B cell (primary cell): ENCODE results near the gene METTL4. TPM values are rescaled to one million over a fixed set of nuclear protein-coding genes. Genes with fewer than 3 reads are reported as not detected.

Experiments
- ATAC-seq: fragments of 200-7000 bp; cut with Tn5 transposase; one replicate; pipeline ENCODE4 v1.10.0; 2021; ENCODE audit warnings: low read depth, mild to moderate bottlenecking, moderate number of reproducible peaks, moderate library complexity
- CTCF ChIA-PET: fragments of 350-600 bp; sonication (Branson Sonifier 250); formaldehyde crosslinking; loops from one replicate; lab custom pipeline; 2021; ENCODE audit warnings: antibody characterized with exemption, inconsistent platforms; lab: Charles Lee
- POLR2A ChIA-PET: fragments of 350-600 bp; sonication (Branson Sonifier 250); formaldehyde crosslinking; loops from one replicate; lab custom pipeline; 2021; ENCODE audit warnings: antibody characterized with exemption; lab: Charles Lee
- DNase-seq: peaks from one replicate; pipeline ENCODE4 v3.0.0; 2013
- H2AFZ ChIP-seq: 2 replicates; pipeline ENCODE4 v1.6.1; 2012; ENCODE audit warnings: mild to moderate bottlenecking, low read depth, low read length; ENCODE audit not compliant: insufficient read depth, poor library complexity, severe bottlenecking
- H3K27ac ChIP-seq, 2 donors: 1 replicate in 1 of 2; 2 replicates in 1 of 2; pipeline ENCODE4 v1.5.1; 2012 to 2013; ENCODE audit warnings: low read length in 2 of 2, mild to moderate bottlenecking in 2 of 2, moderate library complexity in 1 of 2
- H3K27me3 ChIP-seq, 4 experiments: fragments of 200-600 bp in 1 of 4; sonication (generic) in 1 of 4; replicated peaks in 1 of 4; 1 replicate in 2 of 4; 2 replicates in 2 of 4; pipeline versions ENCODE4 v1.6.1 to v1.7.0; 2013 to 2016; ENCODE audit warnings: low read length in 3 of 4, mild to moderate bottlenecking in 2 of 4, mixed read lengths in 1 of 4, moderate library complexity in 1 of 4; ENCODE audit not compliant: insufficient read depth in 4 of 4, control insufficient read depth in 3 of 4; ENCODE audit errors: control extremely low read depth in 1 of 4
- H3K36me3 ChIP-seq, 2 experiments: replicated peaks in 1 of 2; 1 replicate in 1 of 2; 2 replicates in 1 of 2; pipeline versions ENCODE4 v1.6.1 to v1.7.1; 2013; ENCODE audit warnings: low read length in 1 of 2; ENCODE audit not compliant: insufficient read depth in 2 of 2, control insufficient read depth in 1 of 2; ENCODE audit errors: control extremely low read depth in 1 of 2, extremely low read depth in 1 of 2
- H3K4me1 ChIP-seq, 2 donors: fragments of 200-600 bp in 1 of 2; sonication (generic) in 1 of 2; 1 replicate in 1 of 2; 2 replicates in 1 of 2; pipeline versions ENCODE4 v1.5.1 to v1.6.1; 2013 to 2017; ENCODE audit warnings: low read length in 2 of 2; ENCODE audit not compliant: control insufficient read depth in 2 of 2, insufficient read depth in 2 of 2
- H3K4me2 ChIP-seq: replicated peaks from 2 replicates; pipeline ENCODE3; 2012; ENCODE audit warnings: mild to moderate bottlenecking, low read depth, low read length; ENCODE audit not compliant: poor library complexity, severe bottlenecking
- H3K4me3 ChIP-seq, 5 experiments: fragments of 200-600 bp in 1 of 5; sonication (generic) in 1 of 5; 1 replicate in 3 of 5; 2 replicates in 2 of 5; pipeline versions ENCODE4 v1.5.1 to v1.7.0; 2011 to 2016; ENCODE audit warnings: low read length in 4 of 5, mild to moderate bottlenecking in 4 of 5, low read depth in 2 of 5, control low read depth in 1 of 5, moderate library complexity in 1 of 5; ENCODE audit not compliant: insufficient read depth in 1 of 5; ENCODE audit errors: control extremely low read depth in 1 of 5, extremely low read depth in 1 of 5
- H3K79me2 ChIP-seq: fragments of 200-600 bp; sonication (generic); one replicate; pipeline ENCODE4 v1.6.0; 2016; ENCODE audit warnings: low read length; ENCODE audit not compliant: control insufficient read depth, insufficient read depth
- H3K9ac ChIP-seq: fragments of 200-600 bp; sonication (generic); 2 replicates; pipeline ENCODE4 v1.6.1; 2017; ENCODE audit warnings: mild to moderate bottlenecking, low read length, moderate library complexity
- H3K9me3 ChIP-seq, 3 donors: one replicate each; pipeline versions ENCODE4 v1.6.1 to v1.7.1; 2013; ENCODE audit warnings: low read length in 2 of 3; ENCODE audit not compliant: control insufficient read depth in 2 of 3, insufficient read depth in 1 of 3; ENCODE audit errors: control extremely low read depth in 1 of 3
- H4K20me1 ChIP-seq: 2 replicates; pipeline ENCODE4 v1.6.0; 2012; ENCODE audit warnings: mild to moderate bottlenecking, low read length; ENCODE audit not compliant: insufficient read depth, control insufficient read depth, poor library complexity, severe bottlenecking
- H3K27ac Mint-ChIP-seq: one replicate; pipeline ENCODE4 v1.8.0; 2021; ENCODE audit warnings: mixed read lengths
- H3K27me3 Mint-ChIP-seq: one replicate; pipeline ENCODE4 v1.8.0; 2021; ENCODE audit warnings: mixed read lengths
- H3K4me1 Mint-ChIP-seq: one replicate; pipeline ENCODE4 v1.8.0; 2021; ENCODE audit warnings: mixed read lengths
- H3K4me3 Mint-ChIP-seq: one replicate; pipeline ENCODE4 v1.8.0; 2021; ENCODE audit warnings: mixed read lengths
- H3K9me3 Mint-ChIP-seq: one replicate; pipeline ENCODE4 v1.8.0; 2022; ENCODE audit warnings: mixed read lengths; ENCODE audit not compliant: insufficient read depth
- EZH2 ChIP-seq: IDR thresholded peaks from 2 replicates; pipeline ENCODE4 v1.6.1; 2012; ENCODE audit warnings: borderline replicate concordance, low read depth, mild to moderate bottlenecking, moderate library complexity, low read length; ENCODE audit not compliant: insufficient read depth, poor library complexity, severe bottlenecking
- WGBS: methylation state at CpG from one replicate; pipeline ENCODE4 v1.1.5; 2013; ENCODE audit warnings: missing lambda C conversion rate; ENCODE audit not compliant: insufficient coverage; 5-methylcytosine and 5-hydroxymethylcytosine counted together
- intact Hi-C: fragments of 100-400 bp; cut with micrococcal nuclease; formaldehyde crosslinking; loops from one replicate; pipeline ENCODE4 v1.10.0; 2022
- polyA plus RNA-seq: library from polyadenylated mRNA; depleted of rRNA; stranded (reverse); fragments of >200 nt; gene quantifications from 2 replicates; pipeline ENCODE4 v1.2.3, GENCODE V29; 2012
- total RNA-seq, 2 donors: library from RNA; stranded (reverse); fragments of 120-200 nt in 1 of 2; gene quantifications; 1 replicate in 1 of 2; 2 replicates in 1 of 2; pipeline versions ENCODE4 v1.2.3 to v1.2.4, GENCODE V29; 2013 to 2022
- TF ChIP-seq, protein P1 (sequence below): fragments of 200-600 bp; IDR thresholded peaks from one replicate; pipeline ENCODE4 v1.8.0; 2022; ENCODE audit warnings: antibody characterized with exemption, mild to moderate bottlenecking

The METTL4 gene
- total and polyA plus RNA-seq, 2 donors (not counting 1 experiment from before 2014, with no cell fraction given) = 12.9 to 31.6 TPM

DNA sequence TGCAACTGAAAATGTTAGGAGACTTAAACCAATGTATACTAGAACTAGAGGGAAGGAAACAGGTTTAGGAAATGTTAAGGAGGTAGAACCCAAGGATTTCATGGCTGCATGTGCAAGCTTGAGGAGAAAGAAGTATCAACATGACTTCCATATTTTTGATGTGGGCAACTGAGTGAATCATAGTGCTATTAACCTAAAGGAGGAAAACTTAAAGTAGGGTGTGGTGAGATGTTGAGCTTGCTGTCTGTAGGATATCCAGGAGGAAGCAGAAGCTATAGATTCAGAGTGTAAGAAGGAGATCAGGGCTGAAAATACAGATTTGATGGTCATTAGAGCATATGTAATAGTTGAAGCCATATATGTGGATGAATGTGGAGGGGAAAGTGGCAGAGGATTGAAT lies 31.5 kb upstream of the METTL4 start:
- Mint-ChIP-seq H3K4me3 (no peak overlapping the region), H3K27ac (peak overlapping the region; percentile 28), H3K4me1 (peaks cover 22% of the 10 kb centered on the region), H3K9me3 (no peaks in the 10 kb centered on the region), H3K27me3 (no peaks in the 10 kb centered on the region)
- no peak overlapping the region for H3K27ac ChIP-seq
- no peaks in the 10 kb centered on the region for H3K79me2 ChIP-seq
- no peak overlapping the region for H3K4me3 ChIP-seq
- no peak for DNase-seq
- no peak for ATAC-seq
- H4K20me1 ChIP-seq = no peaks in the 10 kb centered on the region
- H3K27me3 ChIP-seq = no peaks in the 10 kb centered on the region
- no peaks in the 10 kb centered on the region for H3K9me3 ChIP-seq
- no peak overlapping the region for H3K4me2 ChIP-seq
- H2AFZ ChIP-seq = peak overlapping the region; percentile 13
- ChIA-PET POLR2A (interaction anchor here (0.6 kb wide), 1 partner anchor 34 kb away, joined by 3 read pairs; no protein-coding TSS in a partner anchor), CTCF (interaction anchor here (0.7 to 1.9 kb wide), 2 partner anchors 32 to 34 kb away, joined by 4 to 11 read pairs; no protein-coding TSS in a partner anchor)
- TF ChIP-seq, protein P1, sequence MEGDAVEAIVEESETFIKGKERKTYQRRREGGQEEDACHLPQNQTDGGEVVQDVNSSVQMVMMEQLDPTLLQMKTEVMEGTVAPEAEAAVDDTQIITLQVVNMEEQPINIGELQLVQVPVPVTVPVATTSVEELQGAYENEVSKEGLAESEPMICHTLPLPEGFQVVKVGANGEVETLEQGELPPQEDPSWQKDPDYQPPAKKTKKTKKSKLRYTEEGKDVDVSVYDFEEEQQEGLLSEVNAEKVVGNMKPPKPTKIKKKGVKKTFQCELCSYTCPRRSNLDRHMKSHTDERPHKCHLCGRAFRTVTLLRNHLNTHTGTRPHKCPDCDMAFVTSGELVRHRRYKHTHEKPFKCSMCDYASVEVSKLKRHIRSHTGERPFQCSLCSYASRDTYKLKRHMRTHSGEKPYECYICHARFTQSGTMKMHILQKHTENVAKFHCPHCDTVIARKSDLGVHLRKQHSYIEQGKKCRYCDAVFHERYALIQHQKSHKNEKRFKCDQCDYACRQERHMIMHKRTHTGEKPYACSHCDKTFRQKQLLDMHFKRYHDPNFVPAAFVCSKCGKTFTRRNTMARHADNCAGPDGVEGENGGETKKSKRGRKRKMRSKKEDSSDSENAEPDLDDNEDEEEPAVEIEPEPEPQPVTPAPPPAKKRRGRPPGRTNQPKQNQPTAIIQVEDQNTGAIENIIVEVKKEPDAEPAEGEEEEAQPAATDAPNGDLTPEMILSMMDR = no peak
- no peak for TF ChIP-seq EZH2
- H3K4me1 ChIP-seq = peaks cover 6 to 17% of the 10 kb centered on the region in 2 donors
- no peak overlapping the region for H3K9ac ChIP-seq
- H3K36me3 ChIP-seq = no peaks in the 10 kb centered on the region
- intact Hi-C loops = no loop called here

DNA sequence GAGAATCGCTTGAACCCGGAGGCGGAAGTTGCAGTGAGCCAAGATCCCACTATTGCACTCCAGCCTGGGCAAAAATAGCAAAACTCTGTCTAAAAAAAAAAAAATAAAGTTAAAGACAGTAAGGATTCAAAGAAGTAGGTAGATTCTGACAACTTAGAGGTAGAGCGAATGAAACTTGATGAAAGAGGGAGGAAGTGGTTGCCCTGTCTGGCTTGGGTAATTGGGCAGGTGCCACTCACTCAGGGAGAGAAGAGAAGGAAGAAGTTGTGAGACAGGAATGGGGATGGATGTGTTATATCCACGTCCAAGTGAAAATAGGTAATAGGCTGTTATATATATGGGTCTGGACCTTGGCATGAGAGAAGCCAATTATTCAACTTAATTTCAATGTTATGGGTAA lies 26.3 kb upstream of the METTL4 start:
- ChIA-PET POLR2A (no interaction called here), CTCF (no interaction called here)
- Mint-ChIP-seq H3K4me3 (no peak overlapping the region), H3K27ac (no peak overlapping the region), H3K27me3 (no peaks in the 10 kb centered on the region), H3K4me1 (peaks cover 6% of the 10 kb centered on the region), H3K9me3 (peaks cover 3% of the 10 kb centered on the region)
- ATAC-seq = no peak
- Histone ChIP-seq H3K79me2 (no peaks in the 10 kb centered on the region), H3K27ac (no peak overlapping the region), H2AFZ (no peak overlapping the region), H3K9ac (no peak overlapping the region), H3K36me3 (no peaks in the 10 kb centered on the region), H3K4me2 (no peak overlapping the region), H3K27me3 (no peaks in the 10 kb centered on the region), H3K4me1 (peaks cover 0 to 3% of the 10 kb centered on the region in 2 donors), H3K9me3 (no peaks in the 10 kb centered on the region), H4K20me1 (no peaks in the 10 kb centered on the region), H3K4me3 (no peak overlapping the region)
- intact Hi-C loops = no loop called here
- TF ChIP-seq, protein P1 = no peak
- TF ChIP-seq EZH2 = no peak
- WGBS = 64% methylated on average over 1 of the region's 5 CpGs
- DNase-seq = no peak
